ENCODE results near the gene GNB5. TPM values are rescaled to one million over a fixed set of nuclear protein-coding genes. Genes with fewer than 3 reads are reported as not detected.

Gene GNB5
- total and polyA plus RNA-seq, 2 of the 13 experiments (the other 11 are each of a cell fraction or from before 2014, with no cell fraction given) = 13.7 to 14.4 TPM

- TF ChIP-seq ARID5B (CRISPR knock-in tag; IDR thresholded peaks at IDR 0.05) (peak; percentile 18; the same call in 1 of the 2 replicates), NPAS2 (CRISPR knock-in tag; IDR thresholded peaks at IDR 0.05; ENCODE audit: borderline replicate concordance) (no peak), ZNF180 (CRISPR knock-in tag; IDR thresholded peaks at IDR 0.05; ENCODE audit: borderline replicate concordance, low read depth) (no peak), MLX (CRISPR knock-in tag; IDR thresholded peaks at IDR 0.05) (peak; percentile 63; the same call in 1 of the 2 replicates), ARID3A (IDR thresholded peaks at IDR 0.05; ENCODE audit: low read depth, low read length) (no peak), ZNF770 (CRISPR knock-in tag; IDR thresholded peaks at IDR 0.05) (peak; percentile 75), THRA (CRISPR knock-in tag; IDR thresholded peaks at IDR 0.05; ENCODE audit: borderline replicate concordance) (no peak), SAP130 (CRISPR knock-in tag; IDR thresholded peaks at IDR 0.05; ENCODE audit: low read depth) (peak; percentile 67)
Measured at GRCh38 chr15:52103217-52104207, 87.7 kb downstream of the GNB5 start (continued).

Data from HepG2 (cell line).